COLO668 (cell line): ENCODE data around the gene KCNJ8.
"Not testable (repeated sequence)": the region's sequence is repeated elsewhere in the genome, so short reads cannot be mapped to it uniquely, and the experiment has no call there.

Experiments
- DNase-seq: peaks from one replicate; lab custom pipeline; 2025; ENCODE audit not compliant: unreplicated experiment; lab: John Stamatoyannopoulos, UW

KCNJ8 gene

DNA sequence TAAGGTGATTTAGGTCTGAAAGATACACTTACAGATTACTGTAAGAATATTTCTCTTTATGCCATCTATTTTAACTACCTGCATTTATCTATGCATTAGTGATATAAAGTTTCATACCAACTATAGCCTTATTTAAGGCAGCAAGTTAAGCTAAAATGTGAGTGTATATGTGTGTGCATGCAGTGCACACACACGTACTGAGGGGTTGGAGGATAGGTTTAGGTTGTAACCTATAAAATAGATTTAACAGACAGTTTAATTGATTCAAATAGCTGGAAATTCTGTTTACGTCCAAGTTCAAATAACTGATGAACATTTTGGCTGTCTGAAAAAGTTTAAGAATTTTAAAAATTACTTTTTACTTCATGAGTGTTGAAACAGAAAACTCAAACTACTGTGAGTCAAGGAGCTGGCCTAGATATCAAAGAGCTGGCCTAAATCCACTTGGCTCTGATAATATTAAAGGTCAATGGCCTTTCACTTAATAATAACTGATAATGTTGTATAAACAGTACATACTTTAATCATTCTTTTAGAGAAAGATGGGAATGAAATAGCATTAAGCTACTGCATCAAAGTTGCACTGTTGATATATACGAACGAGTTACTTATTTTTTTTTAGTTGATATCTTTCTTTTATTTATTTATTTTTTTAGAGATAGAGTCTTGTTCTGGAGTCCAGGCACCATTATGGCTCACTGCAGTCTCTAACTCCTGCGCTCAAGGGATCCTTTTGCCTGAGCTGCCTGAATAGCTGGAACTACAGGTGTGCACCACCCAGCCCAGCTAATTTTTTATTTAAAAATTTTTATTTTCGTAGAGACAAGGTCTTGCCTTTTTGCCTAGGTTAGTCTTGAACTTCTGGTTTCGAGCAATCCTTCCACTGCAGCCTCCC, 13.8 kb upstream of the KCNJ8 start:
- DNase-seq: no peak

DNA sequence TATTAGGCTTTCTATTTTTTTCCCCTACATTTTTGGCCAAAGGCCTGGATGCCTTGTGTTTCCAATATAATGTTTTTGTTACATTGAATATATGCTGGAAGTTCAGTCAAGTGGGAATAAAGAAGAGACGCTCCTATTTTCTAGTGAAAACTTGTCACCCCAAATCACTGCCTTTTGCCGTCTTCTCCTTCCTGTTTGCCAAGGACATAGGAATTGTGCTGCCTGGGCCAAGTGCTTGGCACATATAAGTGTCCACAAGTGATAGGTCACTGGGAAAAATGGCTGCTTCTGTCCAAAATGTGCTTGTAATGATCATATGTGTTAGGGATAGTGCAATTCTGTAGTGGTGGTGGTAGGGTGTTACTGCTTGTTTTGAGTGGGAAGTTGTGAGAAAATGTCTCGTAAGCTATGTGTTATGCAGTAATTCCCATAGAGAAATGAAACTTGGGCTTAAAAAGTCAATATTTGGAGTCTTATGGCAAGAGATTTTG, 11.6 kb upstream of the KCNJ8 start:
- DNase-seq: no peak

DNA sequence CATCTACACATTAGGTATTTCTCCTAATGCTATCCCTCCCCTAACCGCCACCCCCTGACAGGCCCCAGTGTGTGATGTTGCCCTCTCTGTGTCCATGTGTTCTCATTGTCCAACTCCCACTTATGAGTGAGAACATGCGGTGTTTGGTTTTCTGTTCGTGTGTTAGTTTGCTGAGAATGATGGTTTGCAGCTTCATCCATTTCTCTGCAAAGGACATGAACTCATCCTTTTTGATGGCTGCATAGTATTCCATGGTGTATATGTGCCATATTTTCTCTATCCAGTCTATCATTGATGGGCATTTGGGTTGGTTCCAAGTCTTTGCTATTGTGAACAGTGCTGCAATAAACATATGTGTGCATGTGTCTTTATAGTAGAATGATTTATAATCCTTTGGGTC, 8.2 kb upstream of the KCNJ8 start:
- DNase-seq: not testable (repeated sequence)

DNA sequence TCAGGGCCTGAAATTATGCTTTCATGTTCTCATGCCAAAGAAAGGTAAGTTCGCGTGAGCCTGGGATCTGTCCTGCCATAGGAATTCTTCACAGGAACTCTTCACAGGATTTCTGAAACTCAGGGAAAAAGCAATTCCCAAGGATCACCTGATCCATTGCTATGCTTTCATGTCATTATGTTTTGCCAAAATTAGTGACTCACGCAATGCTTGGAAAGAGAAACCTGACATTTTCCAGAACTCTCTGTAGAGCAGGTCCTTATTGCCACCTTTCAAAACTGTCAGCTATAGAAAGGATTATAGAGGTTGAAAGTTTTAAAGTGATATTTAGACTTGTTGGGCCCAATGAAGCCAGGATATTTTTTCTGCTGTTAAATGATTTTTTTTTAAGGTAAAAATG, 6.3 kb upstream of the KCNJ8 start:
- no peak for DNase-seq

DNA sequence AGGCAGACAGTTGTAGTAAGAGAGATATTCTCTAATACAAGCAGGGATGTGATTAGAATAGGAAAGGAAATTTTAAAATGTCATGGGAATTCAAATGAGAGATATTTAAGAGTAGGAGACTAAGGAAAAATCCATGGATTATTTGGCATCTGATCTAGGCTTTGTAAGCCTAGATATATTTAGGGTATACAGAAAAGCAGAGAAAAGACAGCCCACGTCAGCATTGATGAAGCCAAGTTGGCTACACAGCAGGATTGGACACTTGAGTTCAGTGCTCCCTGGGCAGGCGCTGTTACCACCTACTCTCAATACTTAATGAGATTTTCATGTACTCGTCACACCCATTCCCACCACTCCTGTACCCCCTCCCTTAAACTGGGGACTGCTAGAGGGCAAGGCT, 1.7 kb upstream of the KCNJ8 start:
- no peak for DNase-seq

DNA sequence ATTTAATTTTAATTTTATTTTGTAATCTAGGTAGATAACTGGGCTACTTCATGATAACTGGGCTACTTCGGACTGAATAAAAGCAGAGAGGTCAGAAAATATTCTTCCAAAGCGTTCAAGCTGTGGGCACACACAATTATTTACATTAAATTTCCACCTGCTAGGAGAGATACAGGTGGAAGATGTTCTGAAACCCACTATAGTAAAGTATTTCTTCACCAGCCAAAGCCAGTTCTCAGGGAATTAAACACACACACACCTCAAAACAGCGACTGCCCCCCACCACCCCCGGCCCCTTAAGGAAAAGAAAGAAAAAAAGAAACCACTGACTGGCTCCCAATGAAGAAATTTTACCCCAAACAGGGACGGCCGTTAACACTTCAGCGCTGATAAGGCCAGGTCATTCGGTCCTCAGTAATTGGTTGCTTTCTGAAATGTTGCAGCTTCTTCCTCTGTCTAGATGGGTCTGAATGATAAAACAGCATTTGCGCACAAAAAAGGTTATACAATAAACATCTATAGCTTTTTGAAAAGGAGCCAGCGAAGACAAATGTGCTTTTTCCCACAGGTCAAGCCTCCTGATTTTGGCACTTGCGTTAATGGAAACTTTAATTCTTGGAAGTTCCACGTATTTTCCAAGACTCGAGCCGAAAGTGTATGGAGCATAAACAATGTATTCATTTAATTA, 771 bp upstream of the KCNJ8 start:
- DNase-seq: no peak

DNA sequence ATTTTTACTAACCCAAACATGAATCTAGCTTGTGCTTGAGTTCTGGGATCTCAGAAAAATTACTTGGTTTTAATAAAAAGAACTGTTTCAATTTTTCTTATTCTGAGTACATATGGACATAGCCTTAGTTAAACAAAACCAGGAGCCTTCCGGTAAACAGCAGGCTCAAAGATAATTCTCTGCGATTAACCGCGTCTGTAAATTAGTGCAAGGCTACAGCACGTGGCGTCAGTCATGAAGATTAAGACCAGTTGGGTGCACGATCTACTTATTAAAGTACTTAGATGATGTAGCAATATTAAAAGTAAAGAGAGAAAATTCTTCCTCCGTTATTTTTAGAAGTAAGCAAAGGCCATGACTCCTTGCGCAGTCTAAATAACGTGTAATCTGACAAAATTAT, 700 bp downstream of the KCNJ8 start:
- DNase-seq: no peak

DNA sequence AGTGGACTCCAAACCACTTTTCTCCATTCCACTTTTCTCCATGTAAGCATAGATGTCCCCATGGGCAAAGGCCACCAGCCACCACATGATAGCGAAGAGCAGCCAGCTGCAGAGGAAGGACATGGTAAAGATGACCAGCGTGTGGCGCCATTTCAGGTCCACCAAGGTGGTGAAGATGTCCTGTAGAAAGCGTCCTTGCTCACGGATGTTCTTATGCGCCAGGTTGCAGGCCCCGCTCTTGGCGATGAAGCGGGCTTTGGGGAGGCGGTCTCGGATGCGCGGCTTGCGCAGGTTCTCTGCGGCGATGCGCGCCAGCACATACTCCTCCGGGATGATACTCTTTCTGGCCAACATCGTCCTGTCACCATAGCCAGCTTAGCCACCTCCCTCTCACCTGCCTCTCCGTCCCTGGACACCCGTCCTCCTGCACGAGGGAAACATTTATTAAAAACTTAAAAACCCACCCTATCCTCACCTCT, 1.2 kb downstream of the KCNJ8 start:
- DNase-seq: no peak

DNA sequence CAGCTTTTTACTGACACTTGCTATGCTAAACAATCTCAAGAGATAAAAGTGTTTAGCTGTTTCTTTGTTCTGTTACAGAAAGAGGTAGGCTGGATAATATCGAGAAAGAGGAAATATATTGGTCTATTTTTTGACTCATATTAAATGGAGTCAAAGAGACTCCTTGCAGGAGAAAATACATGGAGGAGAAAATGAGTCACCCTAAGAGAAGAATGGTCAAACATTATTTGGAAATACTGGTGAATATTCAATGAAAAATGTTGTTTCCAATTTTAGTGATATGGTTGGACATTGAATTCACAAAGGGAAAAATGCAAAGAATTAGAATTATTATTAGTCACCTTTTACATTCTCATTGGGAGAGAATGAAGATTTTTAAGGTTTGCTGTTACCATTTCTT, 3.2 kb downstream of the KCNJ8 start:
- DNase-seq: no peak

DNA sequence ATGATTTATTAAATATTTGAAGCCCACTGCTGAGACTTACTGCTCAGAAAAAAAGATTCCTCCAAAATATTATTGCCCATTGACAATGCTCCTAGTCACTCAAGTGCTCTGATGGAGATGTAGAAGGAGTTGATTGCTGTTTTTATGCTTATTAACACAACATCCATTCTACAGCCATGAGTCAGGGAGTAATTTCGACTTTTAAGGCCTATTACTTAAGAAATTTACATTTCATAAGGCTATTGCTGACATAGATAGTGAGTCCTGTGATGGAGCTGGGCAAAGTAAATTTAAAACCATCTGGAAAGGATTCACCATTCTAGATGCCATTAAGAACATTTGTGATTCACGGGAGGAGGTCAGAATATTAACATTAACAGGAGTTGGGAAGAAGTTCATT, 5.2 kb downstream of the KCNJ8 start:
- DNase-seq: no peak

DNA sequence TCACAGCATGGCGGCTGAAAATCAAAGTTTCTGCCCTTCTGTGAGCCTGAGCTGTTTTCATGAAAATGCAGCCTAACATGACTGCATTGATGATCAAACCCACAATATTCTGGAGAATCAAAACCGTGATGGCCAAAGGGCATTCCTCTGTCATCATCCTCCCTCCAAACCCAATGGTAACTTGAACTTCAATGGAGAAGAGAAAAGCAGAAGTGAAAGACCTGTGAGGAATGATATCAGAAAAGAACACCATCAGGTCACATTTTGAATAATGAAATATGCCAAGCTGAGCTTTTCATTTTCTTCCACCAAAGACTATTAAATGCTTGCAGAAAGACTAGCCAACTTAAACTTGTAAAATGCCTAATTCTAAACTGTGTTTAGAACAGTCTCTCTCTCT, 8.1 kb downstream of the KCNJ8 start:
- no peak for DNase-seq

DNA sequence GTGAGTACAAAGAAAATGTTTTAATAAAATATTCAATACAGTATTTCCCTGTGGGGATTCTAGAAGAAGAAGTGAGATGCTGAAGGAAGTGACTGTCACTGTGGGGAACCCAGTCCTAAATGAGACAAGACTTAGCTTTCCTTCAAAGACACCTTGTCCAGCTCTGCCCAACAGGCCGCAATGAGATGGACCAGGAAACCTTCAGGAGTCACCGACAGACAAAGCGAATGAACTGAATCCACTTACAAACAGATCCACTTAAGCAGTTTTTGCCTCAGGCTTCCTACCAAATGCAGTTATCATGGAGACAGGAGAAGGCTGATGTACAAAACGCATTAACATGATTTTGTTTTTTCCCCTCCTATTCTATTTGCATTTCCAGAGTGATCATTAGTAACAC, 9.6 kb downstream of the KCNJ8 start:
- no peak for DNase-seq

DNA sequence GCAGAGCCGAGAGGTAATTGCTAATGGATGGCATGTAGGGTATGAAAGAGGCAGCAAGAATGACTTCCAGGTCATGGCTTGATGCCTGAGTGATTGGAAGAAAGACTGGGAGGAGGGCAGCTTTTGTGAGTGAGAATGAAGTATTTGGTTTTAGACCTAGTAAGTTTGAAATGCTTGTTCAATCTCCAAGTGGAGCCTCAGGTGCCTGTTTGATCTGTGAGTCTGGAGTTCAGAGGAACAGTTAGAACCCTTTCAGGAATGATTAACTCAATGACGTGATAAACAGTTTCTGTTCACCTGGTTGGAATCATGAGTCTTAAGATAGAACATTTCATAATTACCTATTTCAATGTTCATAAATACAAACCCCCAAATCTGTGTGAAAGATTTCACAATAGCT, 10.4 kb downstream of the KCNJ8 start:
- DNase-seq: no peak

DNA sequence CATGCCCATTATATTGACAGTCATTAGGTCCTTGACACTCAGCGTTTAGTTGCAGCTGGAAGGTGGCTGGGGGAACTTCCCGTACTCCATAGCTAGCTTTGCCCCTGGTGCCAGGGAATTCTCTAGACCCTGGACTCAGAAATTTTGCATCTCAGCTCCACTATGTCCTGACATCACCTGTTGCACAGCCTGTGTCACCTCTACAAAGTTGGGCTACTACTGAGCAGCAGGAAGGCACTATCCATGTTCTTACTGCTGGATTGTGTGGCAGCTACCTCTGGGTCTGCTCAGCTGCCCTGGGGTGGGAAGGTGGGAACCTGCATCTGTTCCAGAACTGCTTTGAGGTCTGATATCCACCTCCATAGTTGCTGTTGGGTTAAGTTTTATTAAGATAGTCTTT, 11.0 kb downstream of the KCNJ8 start:
- DNase-seq: no peak

DNA sequence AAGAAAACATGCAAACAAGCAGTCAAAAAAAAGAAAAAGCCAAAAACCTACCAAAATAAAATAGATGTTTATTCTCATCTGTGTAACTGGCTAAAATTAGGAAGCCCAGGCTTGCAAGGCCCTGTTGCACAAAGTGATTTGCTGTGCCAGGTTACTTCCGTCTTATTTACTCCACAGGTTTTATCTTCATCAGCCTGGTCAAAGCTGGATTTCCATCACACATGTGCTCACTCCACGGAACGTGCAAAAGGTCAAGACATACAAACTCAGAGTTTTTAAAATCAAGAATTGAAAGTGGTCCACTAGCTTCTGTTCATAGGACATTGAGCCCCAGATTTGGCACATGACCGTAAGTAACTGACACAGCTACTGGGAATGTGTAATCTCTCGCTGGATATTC, 14.8 kb downstream of the KCNJ8 start:
- no peak for DNase-seq

DNA sequence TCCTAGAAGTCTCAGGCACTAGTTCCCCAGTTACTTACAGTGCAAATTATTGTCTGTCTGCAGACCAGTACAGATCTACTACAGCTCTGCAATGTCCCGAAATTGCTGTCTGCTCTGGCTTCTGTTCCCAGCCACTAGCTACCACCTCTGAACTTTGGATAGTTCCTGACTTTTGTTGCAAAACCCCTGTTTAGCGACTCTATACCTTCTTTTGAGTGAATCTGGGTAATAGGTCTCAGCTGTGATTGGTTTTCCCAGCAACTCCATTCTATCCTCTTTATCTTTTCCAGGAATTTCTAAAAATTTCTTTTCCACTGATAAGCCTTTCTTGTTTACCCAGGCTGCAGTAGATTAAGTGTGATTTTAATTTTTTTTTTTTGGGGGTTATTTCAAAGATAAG, 16.8 kb downstream of the KCNJ8 start:
- no peak for DNase-seq

DNA sequence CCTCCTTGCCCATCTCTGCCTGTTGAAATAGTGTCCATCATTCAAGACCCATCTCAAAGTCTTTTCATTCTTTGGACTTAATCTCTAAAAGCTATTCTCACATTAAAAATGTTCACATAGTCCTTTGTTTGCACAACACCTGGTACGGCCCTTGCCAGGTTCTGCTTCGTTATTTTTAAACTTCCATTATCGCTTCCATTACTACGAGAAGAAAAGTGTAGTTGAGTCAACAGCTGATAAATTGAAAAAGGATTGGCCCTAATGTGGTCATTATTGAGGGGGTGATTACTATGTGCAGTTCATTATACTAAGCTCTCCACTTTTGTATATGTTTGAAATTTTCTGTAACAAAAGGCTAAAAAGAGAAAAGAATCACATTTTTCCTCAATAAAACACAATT, 17.8 kb downstream of the KCNJ8 start:
- DNase-seq: no peak

DNA sequence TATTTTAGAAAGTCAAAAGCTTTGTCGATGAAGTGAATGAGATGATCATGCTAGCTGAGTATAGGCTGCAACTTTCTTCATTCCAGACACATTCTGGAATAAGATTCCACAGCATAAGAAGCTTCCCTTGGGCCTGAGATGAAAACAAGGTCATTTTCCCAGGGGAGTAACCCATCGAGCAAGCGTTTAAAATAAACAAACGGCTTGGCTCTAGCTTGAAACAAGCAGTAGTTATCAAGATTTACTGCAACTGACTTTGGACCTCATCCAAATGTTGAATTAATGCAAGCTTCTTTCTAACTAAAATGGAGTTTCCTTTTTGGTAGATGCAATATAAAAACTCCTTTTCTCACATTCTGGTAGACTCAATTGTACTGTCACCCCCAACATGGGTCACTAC, 23.0 kb downstream of the KCNJ8 start:
- no peak for DNase-seq

DNA sequence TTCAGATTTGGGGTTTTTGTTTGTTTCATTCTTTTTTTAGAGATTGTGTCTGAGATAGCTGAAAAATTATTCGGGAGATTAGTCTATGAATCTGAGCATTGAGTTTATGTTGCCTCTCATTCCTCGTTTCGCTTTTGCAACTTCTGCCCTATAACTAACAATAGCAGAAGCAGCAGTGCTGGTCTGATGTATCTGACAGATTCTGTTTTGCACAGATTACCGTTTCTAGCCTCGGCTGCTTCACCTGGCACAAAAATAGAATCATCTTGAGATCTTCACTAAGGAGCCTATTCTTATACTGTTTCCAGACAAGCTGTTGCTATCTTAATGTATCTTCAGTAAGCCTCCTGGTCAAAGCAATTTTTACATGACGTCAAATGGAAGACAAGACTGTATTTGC, 29.2 kb downstream of the KCNJ8 start:
- DNase-seq: no peak

DNA sequence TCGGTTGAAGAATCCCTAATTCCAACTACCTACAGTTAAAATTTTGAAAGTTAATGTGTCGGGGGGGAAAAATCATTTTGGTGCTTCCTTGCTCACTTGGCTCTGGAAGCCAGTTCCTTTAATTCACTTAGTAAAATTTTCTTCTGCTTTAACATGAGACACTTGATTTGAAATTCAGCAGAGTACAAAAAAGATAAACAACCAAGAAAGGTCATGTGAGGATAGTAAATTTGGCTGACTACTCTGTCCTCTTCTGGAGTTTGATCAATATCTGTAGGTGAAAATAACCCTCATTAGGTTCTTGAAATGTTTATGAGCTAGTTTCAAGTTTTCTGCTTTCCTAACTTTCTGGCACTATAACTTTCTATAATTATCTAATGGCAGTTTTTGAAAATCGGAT, 43.4 kb downstream of the KCNJ8 start:
- no peak for DNase-seq

DNA sequence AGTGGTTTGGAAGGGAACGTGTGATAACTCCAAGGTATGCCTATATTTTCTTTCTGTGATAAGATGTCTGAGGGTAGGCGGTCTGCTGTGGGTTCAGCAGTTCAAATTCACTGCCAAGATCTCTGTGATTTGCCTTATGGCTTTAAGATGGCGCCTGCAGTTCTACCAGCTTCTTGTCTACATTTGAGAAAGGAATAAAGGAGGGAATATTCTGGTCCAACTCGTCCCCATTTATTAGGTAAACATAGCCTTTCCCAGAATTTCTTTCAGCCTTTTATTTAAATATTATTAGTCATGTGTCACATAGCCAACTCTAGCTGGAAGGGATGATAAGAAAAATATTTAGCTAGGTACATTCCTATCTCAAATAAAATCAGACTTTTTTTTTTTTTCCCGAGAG, 48.8 kb downstream of the KCNJ8 start:
- DNase-seq: no peak

DNA sequence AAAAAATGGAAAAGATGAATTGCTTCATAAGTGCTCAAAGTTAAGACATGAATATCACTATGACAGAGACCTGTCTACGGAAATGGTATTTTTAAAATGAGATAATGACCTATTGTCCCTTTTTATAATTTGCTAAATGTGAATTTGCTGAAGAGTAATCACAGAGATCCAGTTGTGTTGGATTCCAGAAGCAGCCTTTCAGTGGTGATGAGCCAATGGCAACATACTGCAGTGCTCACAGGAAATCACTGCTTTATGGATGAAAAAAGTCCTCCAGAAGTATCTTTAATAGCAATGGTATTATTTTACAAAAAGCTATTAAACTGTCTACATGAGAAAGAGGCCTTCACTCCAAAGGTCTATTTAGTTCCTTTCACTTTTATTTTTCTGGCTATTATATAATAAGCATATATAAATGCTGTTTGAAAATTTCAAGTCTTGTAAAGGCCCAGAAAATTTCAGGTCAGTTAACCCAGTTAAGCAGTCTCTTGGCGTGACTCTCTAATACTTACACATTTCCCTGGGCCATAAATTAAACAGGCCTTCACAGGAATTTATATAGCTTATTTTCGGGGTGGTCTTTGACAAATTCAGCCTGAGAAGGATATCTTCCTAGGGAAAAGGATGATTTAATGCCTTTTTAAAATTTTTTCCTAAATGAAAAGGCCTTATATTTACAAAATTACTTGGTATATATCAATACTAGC, 55.4 kb downstream of the KCNJ8 start:
- no peak for DNase-seq
